ENCODE results near the gene NLRC5. TPM values are rescaled to one million over a fixed set of nuclear protein-coding genes. Genes with fewer than 3 reads are reported as not detected.
"Not testable (repeated sequence)": the region's sequence is repeated elsewhere in the genome, so short reads cannot be mapped to it uniquely, and the experiment has no call there.

NLRC5 gene
- total RNA-seq, 4 donors from 2014 or later, result 20.6 to 189 (median 43.2) TPM

GRCh38 chr16:57096793-57097192 is 107.4 kb downstream of the NLRC5 start:
- no peak for ATAC-seq (ENCODE audit: low FRiP score)
- no peak for DNase-seq (ENCODE audit: low spot score)

GRCh38 chr16:57098188-57098841 is 109.0 kb downstream of the NLRC5 start:
- no peak for ATAC-seq (ENCODE audit: low FRiP score)
- no peak for DNase-seq (ENCODE audit: low spot score)
- TF ChIP-seq, protein P1, sequence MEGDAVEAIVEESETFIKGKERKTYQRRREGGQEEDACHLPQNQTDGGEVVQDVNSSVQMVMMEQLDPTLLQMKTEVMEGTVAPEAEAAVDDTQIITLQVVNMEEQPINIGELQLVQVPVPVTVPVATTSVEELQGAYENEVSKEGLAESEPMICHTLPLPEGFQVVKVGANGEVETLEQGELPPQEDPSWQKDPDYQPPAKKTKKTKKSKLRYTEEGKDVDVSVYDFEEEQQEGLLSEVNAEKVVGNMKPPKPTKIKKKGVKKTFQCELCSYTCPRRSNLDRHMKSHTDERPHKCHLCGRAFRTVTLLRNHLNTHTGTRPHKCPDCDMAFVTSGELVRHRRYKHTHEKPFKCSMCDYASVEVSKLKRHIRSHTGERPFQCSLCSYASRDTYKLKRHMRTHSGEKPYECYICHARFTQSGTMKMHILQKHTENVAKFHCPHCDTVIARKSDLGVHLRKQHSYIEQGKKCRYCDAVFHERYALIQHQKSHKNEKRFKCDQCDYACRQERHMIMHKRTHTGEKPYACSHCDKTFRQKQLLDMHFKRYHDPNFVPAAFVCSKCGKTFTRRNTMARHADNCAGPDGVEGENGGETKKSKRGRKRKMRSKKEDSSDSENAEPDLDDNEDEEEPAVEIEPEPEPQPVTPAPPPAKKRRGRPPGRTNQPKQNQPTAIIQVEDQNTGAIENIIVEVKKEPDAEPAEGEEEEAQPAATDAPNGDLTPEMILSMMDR (IDR thresholded peaks at IDR 0.05), result no peak

More at GRCh38 chr16:57096793-57097192, 107.4 kb downstream of the NLRC5 start:
- TF ChIP-seq, protein P1 (IDR thresholded peaks at IDR 0.05), result no peak

GRCh38 chr16:57099965-57100364 is 110.6 kb downstream of the NLRC5 start:
- not testable (repeated sequence) for ATAC-seq (ENCODE audit: low FRiP score); DNase-seq (ENCODE audit: low spot score)

DNA sequence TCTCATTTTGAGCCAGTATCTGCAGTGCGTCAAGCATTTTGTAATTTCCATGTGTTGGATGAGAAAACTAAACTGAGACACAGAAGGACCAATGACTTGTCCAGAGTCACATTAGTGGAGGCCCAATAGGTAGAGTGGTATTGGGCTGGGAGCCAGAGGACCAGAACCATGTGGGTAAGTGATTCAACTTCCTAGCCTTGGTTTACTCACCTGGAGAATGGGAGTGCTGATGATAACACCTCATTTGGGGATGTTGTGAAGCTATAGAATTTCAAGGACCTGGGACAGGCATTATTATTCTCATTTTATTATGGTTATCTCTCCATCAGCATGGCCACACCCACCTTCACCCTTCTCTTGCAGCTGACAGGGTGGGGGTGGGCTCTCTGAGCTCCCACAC is 111.1 kb downstream of the NLRC5 start:
- TF ChIP-seq, protein P1 (IDR thresholded peaks at IDR 0.05), result no peak
- DNase-seq (ENCODE audit: low spot score) (no peak), ATAC-seq (ENCODE audit: low FRiP score) (no peak)

DNA sequence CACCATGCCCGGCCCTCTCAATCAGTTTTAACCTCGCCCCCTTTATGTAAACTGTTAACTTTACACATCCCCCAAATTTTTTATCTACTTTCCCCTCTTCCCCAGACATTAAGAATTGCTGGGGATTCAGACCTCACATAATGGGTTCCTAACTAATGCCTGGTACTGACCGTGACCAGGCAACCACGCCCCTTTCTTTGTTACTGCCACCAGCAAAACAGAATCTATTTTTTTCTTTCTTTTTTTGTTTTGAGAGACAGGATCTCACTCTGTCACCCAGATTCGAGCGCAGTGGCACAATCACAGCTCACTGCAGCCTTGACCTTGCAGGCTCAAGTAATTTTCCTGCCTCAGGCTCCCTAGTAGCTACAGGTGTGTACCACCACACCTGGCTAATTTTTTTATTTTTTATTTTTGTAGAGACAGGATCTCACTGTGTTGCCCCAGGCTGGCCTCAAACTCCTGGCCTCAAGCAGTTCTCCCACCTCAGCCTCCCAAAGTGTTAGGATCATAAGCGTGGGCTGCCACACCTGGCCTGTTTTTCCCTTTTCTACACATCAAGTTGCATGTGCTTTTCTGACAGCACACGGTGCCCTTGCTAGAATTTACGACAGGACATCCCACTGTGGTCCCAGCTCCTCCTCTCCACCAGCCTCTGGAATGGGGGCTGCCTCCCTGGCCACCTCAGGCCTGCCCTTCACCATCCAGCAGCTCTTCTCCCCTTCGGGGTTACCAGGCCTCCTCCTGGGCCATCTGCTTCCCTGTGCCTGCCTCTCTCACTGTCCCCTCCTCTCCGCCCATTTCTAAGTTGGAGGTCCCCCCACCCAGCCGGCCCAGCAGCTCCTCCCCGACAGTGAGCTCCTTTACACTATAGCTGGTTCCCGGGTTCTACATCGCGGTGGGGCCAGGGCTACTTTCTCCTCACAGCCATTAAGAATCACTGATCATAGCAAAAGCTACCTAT is 113.8 kb downstream of the NLRC5 start:
- TF ChIP-seq, protein P1 (IDR thresholded peaks at IDR 0.05), result no peak
- ATAC-seq (ENCODE audit: low FRiP score) (no peak), DNase-seq (ENCODE audit: low spot score) (no peak)

DNA sequence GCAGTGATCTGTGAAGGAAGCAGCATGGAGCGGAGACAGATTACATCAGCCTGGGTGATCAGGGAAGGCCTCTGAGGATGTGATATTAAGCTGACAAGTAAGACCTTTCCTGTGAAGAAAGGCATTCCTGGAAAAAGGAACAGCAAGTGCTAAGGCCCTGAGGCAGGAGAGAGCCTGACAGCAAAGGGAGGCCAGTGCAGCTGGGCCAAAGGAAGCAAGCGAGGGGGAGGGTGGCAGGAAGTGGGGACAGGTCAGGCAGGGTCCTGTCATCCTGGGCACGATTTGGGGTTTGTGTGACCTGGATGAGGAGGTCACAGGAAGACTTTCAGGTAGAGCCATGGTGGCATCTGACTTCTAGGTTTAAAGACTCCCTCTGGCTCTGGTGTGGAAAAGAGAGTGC is 115.3 kb downstream of the NLRC5 start:
- ATAC-seq (ENCODE audit: low FRiP score), result no peak
- DNase-seq (ENCODE audit: low spot score), result no peak
- TF ChIP-seq, protein P1 (IDR thresholded peaks at IDR 0.05), result no peak

DNA sequence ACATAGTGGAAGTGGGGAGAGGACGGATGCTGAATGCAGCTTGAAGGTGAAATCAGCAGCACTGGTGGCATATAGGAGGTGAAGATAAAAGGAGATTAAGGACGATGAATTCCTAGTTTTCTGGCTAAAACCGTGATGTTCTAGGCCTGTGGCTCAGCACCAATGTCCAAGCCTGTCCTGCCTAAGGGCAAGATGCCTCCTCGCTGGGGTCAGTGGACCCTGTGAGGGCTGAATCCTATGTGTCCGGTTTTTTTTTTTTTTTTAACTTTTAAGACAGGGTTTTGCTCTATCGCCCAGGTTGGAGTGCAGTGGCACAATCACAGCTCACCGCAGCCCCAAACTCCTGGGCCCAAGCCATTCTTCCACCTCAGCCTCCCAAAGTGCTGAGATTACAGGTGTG is 115.8 kb downstream of the NLRC5 start:
- no peak for ATAC-seq (ENCODE audit: low FRiP score)

More for the DNA sequence above, 115.8 kb downstream of the NLRC5 start:
- DNase-seq (ENCODE audit: low spot score), result no peak
- TF ChIP-seq, protein P1 (IDR thresholded peaks at IDR 0.05), result no peak

Data from omental fat pad (tissue), 4 donors.